ENCODE results near the gene PDE3B. TPM values are rescaled to one million over a fixed set of nuclear protein-coding genes. Genes with fewer than 3 reads are reported as not detected.

The PDE3B gene
- under 0.01 and 0.28 TPM in 2 replicates for total RNA-seq

DNA sequence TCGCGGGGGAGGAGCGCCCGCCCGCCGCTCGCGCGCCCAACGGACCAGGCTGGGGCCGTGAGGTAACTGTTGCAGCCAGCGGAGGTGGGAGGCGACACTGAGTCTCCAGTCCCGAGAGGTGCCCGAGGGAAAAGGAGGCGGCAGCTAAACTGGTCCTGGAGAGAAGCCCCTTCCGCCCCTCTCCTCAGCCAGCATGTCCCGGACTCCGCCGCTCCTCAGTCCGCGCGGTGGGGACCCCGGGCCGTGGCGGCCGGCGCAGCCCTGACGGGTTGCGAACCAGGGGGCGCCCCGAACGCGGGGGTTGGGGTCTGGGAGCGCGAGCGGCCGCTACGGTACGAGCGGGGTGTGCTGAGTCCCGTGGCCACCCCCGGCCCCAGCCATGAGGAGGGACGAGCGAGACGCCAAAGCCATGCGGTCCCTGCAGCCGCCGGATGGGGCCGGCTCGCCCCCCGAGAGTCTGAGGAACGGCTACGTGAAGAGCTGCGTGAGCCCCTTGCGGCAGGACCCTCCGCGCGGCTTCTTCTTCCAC, at the start of gene PDE3B:
PDE3B (plus strand) TSS at position 108 of the 529 bp plus-strand sequence; CDS start at position 380, 272 bp downstream.

DNA sequence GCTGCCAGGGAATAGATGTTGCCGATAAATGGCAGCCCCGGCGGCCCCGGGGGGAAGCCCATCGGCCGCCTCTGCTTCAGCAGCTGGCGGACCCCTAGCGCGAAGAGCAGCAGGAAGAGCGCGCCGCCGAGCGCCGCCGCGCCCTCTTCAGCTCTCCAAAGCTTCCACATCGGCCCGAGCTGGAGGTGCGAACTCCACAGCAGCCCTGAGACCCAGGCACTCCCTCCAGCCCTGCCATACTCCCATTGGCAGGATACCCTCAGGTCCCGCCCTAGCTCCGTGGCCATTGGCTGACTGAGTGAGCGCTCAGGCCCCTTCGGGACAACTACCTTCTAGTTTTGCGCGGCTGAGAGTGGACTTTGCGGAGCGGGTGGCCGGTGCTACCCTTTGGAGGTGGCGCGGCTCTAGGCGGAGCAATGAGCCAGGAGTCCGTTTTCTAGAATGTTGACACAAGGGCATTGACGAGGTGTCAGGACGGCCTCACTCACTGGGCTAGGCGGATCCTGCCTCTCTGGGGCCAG, 248.5 kb downstream of the PDE3B start, which contains the start of gene CYP2R1:
CYP2R1 (minus strand) TSS at position 196 of the 521 bp plus-strand sequence; CDS start at position 170, 26 bp downstream.

Other genes starting within 250 kb of the PDE3B start
- 357 and 359 TPM in 2 replicates for gene COPB1, start 144.0 kb upstream of the PDE3B start, total RNA-seq
- 111 and 175 TPM in 2 replicates for gene PSMA1, start 123.4 kb upstream of the PDE3B start, total RNA-seq
- gene CYP2R1, start 248.4 kb downstream of the PDE3B start, total RNA-seq: 3.6 and 7.9 TPM in 2 replicates

Measured in regular cardiac myocyte (primary cell).